Stimulated activated CD4-positive, alpha-beta T cell treated with anti-CD3 and anti-CD28 coated beads, Interleukin-12 subunit alpha, Interleukin-12 subunit beta, amount 100 ng/mL, for 4 hours (primary cell): ENCODE results near the gene UBL4A.
A peak's percentile ranks its signal among the peaks of the same experiment; 100 is the strongest.
"Not testable (repeated sequence)": the region's sequence is repeated elsewhere in the genome, so short reads cannot be mapped to it uniquely, and the experiment has no call there.

Source experiments
- DNase-seq: peaks from one replicate; pipeline ENCODE4 v3.0.0-alpha.2; 2020

Gene UBL4A

DNA sequence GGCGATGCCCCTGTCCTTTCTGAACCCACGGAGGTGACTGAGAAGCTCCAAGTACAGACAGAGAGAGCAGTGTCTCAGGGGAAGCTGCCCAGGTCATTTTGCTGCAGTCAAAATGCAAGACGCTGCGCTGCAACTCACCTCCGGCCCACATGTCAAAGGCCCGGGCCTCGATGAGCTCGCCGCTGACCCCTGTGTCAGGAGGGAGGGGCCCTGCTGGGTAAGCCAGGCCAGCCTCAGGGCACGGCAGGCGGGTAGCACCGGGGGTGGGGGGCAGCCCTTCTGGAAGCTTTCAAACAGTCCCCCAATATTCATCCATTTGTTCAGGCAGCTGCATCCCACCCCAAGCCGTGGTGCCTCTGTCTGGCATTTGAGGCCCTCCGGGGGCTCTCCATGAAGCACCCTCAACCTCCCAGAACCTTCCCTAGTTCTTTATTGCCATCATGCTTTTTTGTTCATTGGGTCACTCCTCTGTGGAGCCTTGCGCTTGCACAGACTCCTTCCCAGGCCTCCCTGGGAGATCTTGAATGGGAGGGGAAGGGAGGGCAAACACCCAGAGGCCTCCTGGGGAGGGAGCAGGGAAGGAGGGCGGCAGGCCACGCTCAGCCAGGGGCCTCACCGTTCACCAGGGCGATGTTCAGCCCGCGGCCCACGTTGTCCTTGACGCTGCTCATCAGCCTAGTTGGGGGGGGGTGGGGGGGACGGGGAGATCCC lies 21.4 kb upstream of the UBL4A start:
- no peak for DNase-seq

DNA sequence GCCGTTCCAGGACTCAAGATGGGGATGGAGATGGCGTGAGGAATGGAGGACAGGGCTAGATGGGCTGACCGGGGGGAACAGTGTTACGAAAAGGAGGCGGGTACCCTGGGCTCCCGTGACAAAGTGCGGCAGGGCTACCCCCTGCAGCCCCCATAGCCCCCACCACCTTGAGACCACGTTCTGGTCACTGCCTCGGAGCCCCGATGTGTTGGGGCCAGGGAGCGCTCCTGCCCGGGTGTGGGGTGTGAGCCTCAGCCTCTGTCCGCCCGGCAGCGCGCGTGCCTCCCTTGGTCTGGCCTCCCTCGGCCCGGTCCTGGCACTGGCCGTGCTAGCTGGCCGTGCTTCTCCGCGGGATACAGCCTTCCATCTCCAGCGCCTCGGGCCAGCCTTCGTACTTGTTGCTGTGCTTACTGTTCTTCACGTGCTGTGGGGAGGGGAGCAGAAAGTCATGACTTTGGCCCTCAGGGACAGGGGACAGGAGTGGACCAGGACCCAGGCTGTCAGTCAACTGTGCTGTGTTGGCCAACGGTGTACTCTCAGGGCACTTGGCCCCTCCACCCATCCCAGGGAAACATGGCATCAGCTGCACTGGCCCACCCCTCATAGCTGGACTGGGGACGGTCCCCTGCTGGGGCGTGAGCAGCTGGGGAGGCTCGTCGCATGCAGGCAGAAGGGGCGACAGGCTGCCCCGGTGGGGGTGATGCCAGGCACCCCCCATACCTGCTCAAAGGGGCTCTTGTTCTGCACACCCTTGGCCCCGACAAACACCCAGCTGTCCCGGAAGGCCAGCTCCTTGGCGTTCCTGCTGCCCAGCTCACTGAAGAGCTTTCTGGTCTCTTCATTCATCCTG lies 20.3 kb upstream of the UBL4A start:
- no peak for DNase-seq

DNA sequence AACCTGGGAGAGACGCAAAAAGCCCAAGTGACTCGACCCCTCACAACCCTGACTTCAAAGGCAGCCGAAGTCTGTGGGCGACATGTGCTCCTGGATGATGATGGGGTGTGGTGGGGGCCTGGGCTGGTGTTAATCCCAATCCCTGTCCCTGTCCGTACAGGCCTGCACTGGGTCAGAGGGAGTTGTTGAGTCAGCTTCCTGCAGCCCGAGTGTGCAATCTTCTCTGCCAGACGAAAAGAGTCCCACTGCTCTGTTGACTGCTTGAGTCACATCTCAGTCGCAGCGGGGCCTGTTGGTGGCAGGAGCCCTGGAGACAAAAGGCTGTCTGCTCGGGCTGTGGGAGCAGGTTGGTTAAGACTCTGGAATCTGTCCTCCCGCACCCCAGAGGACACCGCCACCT lies 19.3 kb upstream of the UBL4A start:
- no peak for DNase-seq

DNA sequence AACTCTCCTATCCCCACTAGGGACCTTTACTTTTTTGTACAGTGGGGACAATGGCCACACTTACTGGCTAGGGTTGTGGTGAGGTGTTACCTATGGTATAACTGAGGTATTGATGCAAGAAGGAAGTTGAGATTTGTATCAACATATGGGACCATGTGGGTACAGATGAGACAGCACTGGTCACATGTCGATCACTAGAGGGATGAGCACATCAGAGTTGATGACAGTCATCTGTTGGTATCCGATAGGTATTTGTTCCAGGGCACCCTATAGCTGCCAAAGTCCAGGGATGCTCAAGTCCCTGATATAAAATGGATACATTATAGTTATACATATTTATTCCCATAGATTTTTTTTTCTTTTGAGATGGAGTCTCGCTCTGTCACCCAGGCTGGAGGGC lies 16.6 kb upstream of the UBL4A start:
- no peak for DNase-seq

DNA sequence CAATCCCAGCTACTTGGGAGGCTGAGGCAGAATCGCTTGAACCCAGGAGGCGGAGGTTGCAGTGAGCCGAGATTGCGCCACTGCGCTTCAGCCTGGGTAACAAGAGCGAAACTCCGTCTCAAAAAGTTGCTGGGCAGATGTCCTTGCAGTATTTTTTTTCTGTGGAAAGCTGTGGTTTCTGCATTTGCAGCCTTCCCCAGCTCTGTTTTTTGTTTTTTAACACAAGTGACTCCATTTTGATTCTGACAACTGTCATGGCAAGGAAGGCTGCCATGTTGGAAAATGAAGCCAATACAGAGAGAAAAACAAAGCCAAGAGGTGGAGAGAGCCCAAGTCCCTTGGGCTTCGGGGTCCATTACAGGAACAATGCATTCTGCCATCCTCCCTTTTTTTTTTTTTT lies 15.7 kb upstream of the UBL4A start:
- no peak for DNase-seq

DNA sequence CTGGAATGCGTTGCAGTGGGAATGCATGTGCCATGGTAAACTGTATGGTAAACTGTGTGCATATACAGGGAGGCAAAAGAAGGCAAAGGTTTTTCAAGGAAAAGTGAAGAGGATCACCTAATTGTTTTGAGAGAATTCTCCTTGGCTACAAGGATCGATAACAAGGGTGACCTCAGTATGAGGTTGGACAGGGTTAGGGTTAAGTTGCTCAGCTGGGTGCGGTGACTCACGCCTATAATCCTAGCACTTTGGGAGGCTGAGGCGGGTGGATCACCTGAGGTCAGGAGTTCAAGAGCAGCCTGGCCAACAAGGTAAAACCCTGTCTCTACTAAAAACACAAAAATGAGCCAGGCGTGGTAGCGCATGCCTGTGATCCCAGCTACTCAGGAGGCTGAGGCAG lies 15.0 kb upstream of the UBL4A start:
- DNase-seq, result not testable (repeated sequence)

DNA sequence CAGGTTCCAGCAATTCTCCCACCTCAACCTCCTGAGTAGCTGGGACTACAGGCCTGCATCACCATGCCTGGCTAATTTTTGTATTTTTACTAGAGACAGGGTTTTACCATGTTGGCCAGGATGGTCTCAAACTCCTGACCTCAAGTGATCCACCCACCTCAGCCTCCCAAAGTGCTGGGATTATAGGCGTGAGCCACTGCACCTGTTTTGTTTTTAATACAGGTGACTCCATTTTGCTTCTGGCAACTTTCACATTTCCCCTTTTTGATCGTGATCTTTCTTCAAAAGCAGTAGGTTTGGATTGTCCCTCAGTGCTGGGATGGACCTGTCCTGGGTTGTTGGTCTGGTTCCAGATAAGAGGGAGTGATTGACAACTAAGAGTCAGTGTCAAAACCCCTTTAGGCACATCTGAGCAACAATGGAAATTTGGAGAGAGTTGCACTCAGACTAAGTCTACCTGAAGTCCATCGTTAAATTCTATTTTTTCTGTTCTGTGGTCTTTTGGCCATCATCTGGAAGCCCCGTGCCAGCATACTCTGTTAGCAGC lies 10.2 kb upstream of the UBL4A start:
- not testable (repeated sequence) for DNase-seq

DNA sequence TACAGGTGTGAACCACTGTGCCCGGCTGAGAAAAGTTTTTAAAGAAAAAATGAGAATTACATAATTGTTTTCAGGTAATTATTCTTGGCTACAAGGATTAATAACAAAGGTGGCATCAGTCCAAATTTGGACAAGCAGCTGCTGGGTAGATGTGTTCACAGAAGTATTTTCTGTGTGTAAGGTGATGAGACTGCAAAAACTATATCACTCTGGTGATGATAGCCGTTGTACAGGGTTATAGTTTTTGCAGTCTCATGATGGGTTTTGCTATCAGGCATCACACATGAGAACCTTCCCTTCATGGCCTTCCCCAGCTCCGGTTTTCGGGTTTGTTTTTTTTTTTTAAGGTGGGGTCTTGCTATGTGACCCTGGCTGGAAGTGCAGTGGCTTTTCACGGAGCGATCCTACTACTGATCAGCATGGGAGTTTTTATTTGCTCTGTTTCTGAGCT lies 9.1 kb upstream of the UBL4A start:
- no peak for DNase-seq

DNA sequence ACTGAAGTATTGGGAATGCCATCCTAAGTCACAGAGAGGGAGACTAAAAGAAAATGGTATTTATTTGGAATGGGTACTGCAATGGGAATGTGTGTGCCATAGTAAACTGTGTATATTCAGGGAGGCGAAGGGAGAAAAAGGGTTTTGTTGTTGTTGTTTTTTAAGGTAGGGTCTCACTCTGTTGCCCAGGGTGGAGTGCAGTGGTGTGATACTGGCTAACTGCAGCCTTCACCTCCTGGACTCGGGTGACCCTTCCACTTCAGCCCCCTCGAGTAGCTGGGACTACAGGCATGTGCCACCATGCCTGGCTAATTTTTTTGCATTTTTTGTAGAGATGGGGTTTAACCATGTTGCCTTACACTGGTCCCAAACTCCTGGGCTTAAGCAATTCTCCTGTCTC lies 8.3 kb upstream of the UBL4A start:
- no peak for DNase-seq

DNA sequence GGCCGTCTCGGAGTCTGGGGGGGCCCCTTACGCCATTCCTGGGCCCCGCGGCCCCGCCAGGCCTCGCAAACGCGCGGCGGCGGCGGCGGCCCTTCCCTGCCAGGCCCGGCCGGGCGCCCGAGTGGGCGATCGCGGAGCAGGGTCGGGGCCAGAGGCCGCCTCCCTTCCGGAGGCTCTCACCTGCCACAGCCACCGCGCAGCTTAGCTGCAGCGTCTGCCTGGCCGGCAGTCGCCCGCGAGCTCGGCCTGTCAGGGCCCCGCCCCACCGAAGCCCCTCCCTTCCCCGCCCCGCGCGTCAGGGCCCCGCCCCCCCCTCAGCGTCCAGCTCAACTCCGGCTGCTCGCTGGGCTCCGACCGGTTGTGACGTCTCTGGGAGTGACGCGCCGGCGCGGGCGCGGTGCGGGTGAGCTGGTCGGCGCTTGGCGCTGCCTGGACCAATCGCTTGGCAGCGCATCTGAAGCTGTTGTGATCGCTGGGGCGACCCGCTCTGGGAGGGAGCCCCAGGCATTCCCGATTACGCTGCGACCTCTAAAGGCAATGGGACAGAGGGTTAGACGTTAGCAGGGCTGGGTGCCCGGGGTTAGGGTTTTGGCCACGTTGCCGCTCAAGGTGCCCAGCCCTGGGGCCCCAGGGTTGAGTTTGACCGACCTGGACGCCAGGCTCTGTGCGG lies 4.1 kb upstream of the UBL4A start, which contains the start of gene SLC10A3:
Gene SLC10A3, minus strand, starts transcription at position 216 of the 670 bp plus-strand sequence. CDS start 1,689 bp downstream, outside the sequence.
- peak; percentile 84 for DNase-seq

DNA sequence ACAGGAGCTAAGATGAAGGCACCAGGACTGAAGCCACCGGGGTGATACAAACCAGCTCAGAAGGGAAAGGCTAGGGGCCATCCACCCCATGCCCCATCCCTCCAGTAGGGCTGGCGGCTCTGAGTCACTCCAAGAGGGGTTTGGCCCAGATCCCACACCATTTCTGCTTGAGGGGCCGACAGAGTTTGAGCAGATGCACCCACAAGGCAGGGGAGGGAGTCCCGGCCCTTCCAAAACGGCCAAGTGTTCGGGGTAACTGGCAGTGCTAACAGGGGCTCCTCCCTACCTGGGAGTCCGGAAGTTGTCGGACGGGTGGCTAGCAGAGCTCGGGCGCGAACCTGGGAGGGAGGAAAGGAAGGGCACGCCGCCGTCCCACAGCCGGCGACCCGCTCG lies 3.6 kb upstream of the UBL4A start:
- DNase-seq, result no peak

DNA sequence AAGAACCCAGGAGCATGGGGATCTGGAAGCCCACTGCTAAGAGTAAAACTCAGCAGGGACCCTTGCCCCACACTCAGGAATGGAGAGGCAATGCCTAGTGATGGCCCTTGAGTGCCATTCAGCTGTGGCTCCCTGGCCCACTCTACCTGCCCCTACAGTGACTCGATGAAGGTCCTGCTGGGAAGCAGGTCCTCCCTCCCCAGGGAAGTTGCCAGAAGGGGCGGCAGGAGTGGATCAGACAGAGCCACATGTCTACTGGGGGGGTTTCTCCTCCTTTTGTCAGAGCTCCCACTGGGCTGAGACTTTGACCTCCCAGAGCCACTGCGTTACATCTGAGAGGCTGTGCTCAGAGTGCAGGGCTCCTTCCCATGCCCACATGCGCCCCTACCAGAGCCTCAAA lies 2.8 kb upstream of the UBL4A start:
- DNase-seq, result no peak

DNA sequence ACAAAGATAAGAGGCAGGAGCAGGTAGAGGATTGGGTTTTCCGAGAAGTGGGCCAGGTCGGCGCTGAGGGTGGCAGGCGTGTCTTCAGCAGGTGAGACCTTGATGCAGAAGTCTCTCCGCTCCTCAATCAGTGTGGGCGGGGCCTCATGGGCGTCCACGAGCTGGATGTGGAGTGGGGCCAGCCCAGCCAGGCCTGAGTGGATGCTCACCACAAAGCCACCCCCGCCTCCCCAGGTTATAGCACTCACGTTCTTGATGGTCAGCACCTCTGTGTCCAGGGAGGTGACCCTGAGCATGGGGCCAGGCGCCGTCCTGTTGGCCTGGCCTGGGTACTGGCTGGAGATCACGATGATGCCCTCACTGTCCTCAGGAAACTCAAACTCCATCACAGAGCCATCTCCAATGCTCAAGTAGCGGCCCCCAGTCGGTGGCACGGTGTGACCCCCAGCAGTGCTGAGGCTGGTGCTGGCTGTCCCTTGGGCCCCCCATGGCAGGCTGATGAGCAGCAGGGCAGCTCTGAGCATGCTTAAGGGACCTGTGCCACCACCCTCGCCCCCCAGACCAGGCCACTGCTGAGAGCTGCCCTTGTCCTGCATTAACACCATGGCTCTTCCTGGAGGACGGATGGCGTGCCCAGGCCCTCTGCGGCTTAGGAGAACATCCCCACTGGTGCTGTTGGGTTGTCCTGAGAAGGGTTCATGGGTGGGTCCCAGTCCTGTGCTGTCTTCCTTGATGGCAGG lies 2.1 kb upstream of the UBL4A start:
- DNase-seq, result no peak

DNA sequence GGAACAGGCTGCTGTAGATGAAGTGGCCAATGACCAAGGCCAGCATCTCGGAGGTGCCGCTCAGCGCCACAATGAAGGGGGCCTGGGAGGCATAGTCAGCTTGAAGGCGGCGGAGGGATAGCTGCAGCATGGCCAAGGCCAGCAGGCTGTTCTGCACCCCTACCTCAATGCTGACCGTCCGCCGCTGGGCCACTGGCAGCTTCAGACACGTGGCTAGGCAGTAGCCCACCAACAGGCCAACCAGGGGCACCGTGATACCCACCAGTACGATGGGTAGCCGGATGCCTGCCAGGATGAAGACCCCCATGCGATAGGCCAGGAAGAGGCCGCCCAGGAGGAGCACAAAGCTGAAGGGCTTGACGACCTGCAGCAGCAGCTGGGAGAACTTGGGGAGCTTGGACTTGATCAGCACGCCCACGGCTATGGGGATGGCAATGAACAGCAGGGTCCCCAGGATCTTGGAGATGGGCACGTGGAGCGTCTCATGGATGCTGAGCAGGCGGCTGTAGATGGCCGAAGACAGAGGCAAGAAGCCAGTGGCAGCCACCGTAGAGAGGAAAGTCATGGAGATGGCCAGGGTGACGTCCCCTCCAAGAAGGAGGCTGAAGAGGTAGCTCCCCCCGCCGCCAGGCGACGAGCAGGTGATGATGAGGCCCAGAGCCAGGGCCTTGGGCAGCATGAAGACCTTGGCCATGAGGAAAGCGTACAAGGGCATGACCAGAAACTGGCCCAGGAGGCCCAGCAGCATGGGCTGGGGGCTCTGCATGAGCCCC lies 1.3 kb upstream of the UBL4A start:
- DNase-seq, result no peak

DNA sequence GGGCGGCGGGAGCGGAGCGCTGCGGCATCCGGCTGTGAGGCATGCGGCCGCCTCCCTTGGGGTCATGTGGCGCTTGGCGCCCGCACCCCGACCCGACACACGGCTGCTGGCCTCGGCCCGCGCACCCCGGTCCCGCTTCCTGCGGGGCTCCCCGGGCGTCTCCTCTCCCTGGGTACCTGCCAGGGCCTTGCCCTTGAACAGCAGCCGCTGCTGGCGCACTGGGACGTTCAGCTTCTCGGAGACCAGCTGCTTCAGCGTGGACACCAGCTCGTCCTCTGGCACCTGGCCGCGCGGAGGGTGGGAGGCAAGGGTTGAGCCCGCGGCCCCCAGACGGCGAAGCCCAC lies 391 bp downstream of the UBL4A start:
- peak; percentile 27 for DNase-seq

DNA sequence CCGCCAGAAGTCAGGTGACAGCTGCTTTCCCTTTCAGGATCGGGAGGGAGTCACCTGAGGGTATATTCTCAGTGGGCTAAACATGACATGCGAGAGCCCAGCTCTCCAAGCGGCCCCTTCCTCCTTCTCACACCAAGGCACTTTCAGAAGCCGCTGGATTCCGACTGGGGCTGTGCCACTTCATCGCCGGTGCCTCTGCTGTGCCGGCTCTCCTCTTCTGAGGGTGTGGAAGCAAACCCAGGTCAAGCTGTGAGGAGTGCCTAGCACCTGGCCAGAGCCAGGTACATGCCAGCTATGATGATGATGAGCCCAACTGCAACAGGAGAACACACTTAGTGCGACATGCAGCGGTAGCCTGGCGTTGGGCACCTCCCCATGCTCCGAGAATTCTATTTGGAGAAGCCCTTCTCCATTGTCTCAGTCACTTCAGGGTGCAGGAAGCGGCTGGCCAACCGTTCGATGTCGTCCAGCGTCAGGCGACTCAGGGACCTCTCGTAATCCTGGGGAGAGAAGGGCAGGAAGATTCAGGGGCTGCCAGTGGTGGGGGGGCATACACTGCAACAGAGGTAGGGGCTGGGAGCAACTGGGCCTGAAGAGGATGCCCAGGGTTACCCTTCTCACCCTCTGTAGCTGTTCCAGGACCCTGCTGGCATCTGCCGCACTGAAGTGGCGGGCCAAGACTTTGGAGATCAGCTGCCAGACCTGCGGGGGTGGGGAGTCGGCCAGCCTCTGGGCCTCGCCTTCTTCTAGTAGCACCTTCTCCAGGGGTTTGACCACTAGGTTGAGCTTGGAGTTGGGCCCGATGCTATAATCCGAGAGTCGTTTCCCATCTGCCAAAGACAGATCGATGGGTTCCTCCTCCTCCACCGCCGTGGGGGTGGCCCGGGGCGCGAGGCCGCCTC lies 1.0 kb downstream of the UBL4A start:
- no peak for DNase-seq

DNA sequence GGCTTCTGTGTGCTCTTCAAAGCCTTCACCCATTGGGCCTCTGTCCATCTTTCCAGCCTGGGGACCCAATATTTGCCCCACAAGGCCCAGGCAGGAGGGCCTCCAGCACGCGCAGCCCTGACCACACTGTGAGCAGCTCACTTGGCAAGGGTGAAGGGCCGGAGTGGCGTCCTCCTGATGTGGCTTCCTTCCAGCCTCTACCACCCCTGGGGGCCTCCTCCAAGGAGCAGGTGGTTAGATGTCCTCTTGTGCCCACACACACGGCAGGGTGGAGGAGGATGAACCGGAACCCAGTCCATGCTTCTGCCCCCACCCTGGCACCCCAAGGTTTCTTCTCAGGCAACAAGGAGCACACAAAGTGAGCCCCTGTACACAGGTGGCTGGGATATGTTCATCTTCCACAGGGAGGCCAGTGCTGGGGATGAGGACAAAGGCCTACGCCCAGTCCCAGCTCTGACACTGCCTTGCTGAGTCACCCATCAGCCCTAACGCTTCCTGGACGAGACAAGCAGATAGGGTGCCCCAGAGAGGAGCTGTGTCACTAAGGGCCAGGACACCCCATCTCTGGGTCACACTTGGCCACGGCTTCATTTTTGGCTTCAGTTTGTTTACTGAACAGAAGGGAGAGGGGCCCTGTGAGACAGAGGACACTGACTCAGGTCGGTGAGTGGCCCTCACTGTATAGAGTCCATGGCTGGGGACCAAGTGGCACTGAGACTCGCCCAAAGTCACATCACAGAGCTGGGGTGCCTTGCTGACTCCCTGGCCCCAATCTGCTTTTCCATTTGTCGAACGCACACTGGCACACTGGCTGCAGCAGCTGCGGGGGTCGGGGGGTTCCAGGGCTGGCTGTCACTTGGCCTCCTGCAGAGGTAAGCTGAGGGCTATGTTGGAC lies 1.9 kb downstream of the UBL4A start:
- no peak for DNase-seq

DNA sequence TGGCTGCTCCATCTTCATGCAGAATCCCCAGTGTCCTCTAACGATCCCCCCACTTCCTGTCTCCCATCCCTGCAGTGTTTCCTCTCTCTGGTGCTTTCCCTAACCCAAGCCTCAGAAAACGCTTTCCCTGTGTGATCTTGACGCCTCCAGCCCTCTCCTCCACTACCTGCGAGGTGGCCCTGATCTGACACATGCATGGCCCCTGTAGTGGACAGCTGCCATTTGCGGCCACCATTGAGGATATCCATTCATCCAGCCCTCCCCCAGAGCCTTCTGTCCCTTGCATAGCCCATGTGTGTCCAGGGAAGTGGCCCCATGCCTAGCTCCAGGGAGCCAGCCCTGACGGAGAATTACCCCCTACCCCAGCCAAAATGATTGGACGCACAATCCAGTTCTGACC lies 3.1 kb downstream of the UBL4A start:
- DNase-seq, result no peak

DNA sequence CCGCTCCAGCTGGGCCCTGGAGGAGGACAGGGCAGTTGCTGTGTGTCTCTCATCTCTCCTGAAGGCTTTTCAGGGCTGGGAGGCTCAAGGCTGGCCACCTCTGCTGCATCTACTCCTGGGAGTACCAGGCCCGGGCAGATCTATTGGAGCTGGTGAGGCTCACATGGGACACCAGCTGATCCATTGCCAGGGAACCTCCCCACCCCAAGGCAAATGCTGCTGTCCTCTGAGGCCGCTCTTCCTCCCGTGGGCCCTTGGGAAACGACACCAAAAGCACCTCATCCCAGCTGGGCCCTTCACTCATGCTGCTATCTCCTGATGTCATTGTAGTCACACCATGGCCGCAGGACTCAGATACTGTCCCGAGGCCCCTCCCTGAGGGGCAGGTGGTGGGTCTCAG lies 3.6 kb downstream of the UBL4A start:
- DNase-seq, result no peak
